ENCODE measurements around the gene TEDDM1. TPM values are rescaled to one million over a fixed set of nuclear protein-coding genes. Genes with fewer than 3 reads are reported as not detected.

Gene TEDDM1
- total and polyA plus RNA-seq, 4 donors = not detected

DNA sequence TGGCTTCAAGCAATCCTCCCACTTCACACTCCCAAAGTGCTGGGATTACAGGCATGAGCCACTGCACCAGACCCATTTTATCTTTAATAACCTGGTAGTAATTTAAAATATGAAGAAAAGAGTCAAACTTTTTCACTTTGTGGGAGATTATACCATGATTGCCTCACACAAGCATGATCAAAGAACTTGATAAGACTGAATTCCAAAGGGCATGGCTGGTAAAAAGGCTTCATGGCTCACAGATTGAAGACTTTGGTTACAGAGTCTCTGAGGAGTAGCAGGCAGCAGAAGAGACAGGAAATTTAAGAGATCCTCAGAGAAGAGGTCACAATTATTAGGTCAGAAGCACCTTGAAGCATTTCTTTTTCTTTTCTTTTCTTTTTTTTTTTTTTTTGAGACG, 33.1 kb upstream of the TEDDM1 start:
- intact Hi-C loops (cut with DNase I) = no loop called here
- Histone ChIP-seq H3K4me3 (ENCODE audit: low read length in 2 of 2) (no peak overlapping the region), H3K27me3 (ENCODE audit: control insufficient read depth in 1 of 2, insufficient read depth in 2 of 2, low read length in 1 of 2) (no peaks in the 10 kb centered on the region), H3K4me1 (ENCODE audit: control insufficient read depth in 1 of 2, insufficient read depth in 2 of 2, low read length in 2 of 2) (no peaks in the 10 kb centered on the region), H3K9me3 (ENCODE audit: control insufficient read depth, low read length) (peaks cover 2% of the 10 kb centered on the region), H3K27ac (ENCODE audit: low read depth in 1 of 2, low read length in 2 of 2) (no peak overlapping the region), H3K36me3 (ENCODE audit: control insufficient read depth in 1 of 2, insufficient read depth in 2 of 2, low read length in 1 of 2) (no peaks in the 10 kb centered on the region)
- 92% methylated on average over 1 of the region's 1 CpG for WGBS, 2 donors
- no peak for DNase-seq
- no peak for ATAC-seq (ENCODE audit: low FRiP score)

DNA sequence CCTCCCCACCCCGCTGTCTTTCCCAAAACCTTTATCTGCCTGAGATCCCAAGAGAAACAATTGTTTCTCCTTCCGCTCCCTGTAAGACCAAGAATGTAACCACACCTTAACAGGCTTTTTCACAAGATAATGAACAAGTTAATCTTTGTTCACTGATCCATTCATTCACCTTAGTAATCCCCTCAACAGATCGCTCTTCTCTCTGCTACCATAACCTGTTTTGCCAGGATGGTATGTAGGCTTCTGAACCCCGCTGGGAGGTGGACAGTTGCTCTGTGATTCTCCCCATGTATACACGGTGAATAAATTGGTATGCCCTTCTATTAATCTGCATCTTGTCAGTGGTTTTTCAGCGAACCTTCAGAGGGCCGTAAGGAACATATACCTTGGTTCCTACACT, 30.8 kb upstream of the TEDDM1 start:
- no peak for DNase-seq
- intact Hi-C loops (cut with DNase I) = no loop called here
- ATAC-seq (ENCODE audit: low FRiP score) = no peak
- H3K27me3 ChIP-seq (ENCODE audit: control insufficient read depth in 1 of 2, insufficient read depth in 2 of 2, low read length in 1 of 2) = no peaks in the 10 kb centered on the region
- 77 to 79% methylated on average over 7 of the region's 7 CpGs for WGBS, 2 donors
- no peaks in the 10 kb centered on the region for H3K4me1 ChIP-seq (ENCODE audit: control insufficient read depth in 1 of 2, insufficient read depth in 2 of 2, low read length in 2 of 2)
- H3K4me3 ChIP-seq (ENCODE audit: low read length in 2 of 2) = no peak overlapping the region
- H3K9me3 ChIP-seq (ENCODE audit: control insufficient read depth, low read length) = no peaks in the 10 kb centered on the region
- no peak overlapping the region for H3K27ac ChIP-seq (ENCODE audit: low read depth in 1 of 2, low read length in 2 of 2)
- H3K36me3 ChIP-seq (ENCODE audit: control insufficient read depth in 1 of 2, insufficient read depth in 2 of 2, low read length in 1 of 2) = no peaks in the 10 kb centered on the region

DNA sequence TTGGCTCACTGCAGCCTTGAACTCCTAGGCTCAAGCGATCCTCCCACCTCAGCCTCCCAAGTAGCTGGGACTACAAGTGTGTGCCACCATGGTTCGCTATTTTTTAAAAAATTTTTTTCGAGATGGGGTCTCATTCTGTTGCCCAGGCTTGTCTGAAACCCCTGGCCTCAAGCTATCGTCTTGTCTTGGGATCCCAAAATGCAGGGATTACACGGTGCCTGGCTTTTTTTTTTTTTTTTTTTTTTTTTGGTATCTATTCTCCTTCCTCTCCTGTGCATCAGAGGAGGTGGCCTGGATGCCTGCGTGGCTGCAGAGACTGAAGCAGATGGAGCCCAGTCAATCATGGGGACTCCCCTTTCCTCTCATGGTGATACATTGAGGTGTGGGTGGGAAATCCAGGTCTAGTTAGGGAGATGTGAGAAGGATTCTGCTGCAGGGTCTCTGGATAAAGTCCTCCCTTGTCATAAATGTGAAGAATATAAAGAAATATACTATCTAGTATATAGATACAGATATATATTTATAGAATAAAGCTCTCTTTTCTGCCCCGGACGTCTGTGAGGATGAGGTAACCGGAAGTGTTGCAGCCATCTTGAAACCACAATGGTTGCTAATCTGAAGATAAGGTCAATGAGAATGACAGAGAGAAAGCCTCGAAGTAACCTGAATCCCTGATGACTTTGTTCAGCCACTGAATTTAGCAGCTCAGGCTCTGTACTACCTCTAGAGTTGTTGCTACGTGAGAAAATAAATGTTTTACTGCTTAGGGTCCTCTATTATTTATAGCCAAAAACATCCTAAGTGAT, 30.0 kb upstream of the TEDDM1 start:
- Histone ChIP-seq H3K27ac (ENCODE audit: low read depth in 1 of 2, low read length in 2 of 2) (no peak overlapping the region), H3K4me1 (ENCODE audit: control insufficient read depth in 1 of 2, insufficient read depth in 2 of 2, low read length in 2 of 2) (no peaks in the 10 kb centered on the region), H3K36me3 (ENCODE audit: control insufficient read depth in 1 of 2, insufficient read depth in 2 of 2, low read length in 1 of 2) (no peaks in the 10 kb centered on the region), H3K4me3 (ENCODE audit: low read length in 2 of 2) (no peak overlapping the region), H3K9me3 (ENCODE audit: control insufficient read depth, low read length) (no peaks in the 10 kb centered on the region), H3K27me3 (ENCODE audit: control insufficient read depth in 1 of 2, insufficient read depth in 2 of 2, low read length in 1 of 2) (no peaks in the 10 kb centered on the region)
- intact Hi-C loops (cut with DNase I) = no loop called here
- no peak for DNase-seq
- no peak for ATAC-seq (ENCODE audit: low FRiP score)
- WGBS, 2 donors = 78 to 79% methylated on average over 11 of the region's 11 CpGs

DNA sequence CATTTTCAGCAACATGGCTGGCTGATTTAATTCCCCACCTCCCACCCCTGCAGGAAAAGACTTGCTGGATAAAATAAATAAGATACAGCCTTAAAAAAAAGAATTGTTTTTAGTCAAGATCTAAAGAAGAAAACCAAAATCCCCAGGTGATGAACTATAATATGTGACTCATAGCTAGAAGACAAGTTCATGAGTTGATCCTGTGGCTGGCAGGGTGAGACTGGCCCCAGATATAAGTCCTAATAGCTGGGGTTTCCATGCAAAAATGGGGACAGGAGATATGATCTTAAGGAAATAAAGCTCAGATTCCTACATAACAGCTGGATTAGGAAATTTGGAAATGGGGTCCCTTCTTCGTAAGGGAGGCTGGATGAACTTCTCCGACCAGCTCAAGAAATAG, 27.6 kb upstream of the TEDDM1 start:
- WGBS, 2 donors = 78 to 88% methylated on average over 2 of the region's 2 CpGs
- no peaks in the 10 kb centered on the region for H3K36me3 ChIP-seq (ENCODE audit: control insufficient read depth in 1 of 2, insufficient read depth in 2 of 2, low read length in 1 of 2)

DNA sequence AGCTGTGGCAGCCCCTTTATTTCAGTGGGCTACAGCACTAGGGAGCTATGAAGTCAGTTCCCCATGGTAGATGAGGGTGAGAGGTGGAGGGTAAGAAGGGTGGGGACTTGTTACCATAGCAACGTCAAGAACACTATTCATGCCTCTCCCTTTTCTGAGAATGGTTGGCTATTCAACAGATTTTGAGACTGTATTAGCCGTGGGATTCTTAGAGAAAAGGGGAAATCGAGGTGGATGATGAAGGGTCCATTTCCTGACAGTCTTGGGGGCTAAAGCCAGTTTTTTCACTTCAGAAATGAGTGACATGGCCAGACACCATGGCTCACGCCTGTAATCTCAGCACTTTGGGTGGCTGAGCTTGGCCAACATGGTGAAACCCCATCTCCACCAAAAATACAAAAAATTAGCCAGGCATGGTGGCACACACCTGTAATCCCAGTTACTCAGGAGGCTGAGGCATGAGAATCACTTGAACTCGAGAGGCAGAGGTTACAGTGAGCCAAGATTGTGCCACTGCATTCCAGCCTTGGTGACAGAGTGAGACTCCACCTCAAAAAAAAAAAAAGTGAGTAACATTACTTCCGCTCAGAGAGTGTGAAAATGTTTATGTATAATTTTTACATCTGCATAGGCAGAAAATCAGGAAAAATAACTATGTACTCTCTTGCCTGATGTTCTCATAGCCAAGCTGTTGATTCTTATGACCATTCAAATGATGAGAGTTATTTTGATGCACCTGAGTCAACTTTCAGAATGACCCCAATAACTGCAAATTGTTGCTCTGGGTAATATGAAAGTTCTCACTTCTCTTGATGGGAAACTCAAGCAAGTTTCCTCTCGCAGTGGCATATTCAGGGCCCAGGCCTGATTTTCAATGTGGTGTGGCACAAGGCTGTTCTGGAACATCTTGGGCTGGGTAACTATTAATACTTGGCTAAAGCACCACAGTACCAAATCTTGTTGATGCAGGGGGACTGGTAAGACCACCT, 26.3 kb upstream of the TEDDM1 start:
- DNase-seq (no peak), ATAC-seq (ENCODE audit: low FRiP score) (no peak)
- Histone ChIP-seq H3K4me3 (ENCODE audit: low read length in 2 of 2) (no peak overlapping the region), H3K4me1 (ENCODE audit: control insufficient read depth in 1 of 2, insufficient read depth in 2 of 2, low read length in 2 of 2) (no peaks in the 10 kb centered on the region), H3K9me3 (ENCODE audit: control insufficient read depth, low read length) (no peaks in the 10 kb centered on the region), H3K36me3 (ENCODE audit: control insufficient read depth in 1 of 2, insufficient read depth in 2 of 2, low read length in 1 of 2) (no peaks in the 10 kb centered on the region), H3K27me3 (ENCODE audit: control insufficient read depth in 1 of 2, insufficient read depth in 2 of 2, low read length in 1 of 2) (no peaks in the 10 kb centered on the region), H3K27ac (ENCODE audit: low read depth in 1 of 2, low read length in 2 of 2) (no peak overlapping the region)
- WGBS, 2 donors = 73 to 81% methylated on average over 7 of the region's 7 CpGs
- intact Hi-C loops (cut with DNase I) = no loop called here

More for the DNA sequence above, 27.6 kb upstream of the TEDDM1 start:
- no peaks in the 10 kb centered on the region for H3K4me1 ChIP-seq (ENCODE audit: control insufficient read depth in 1 of 2, insufficient read depth in 2 of 2, low read length in 2 of 2)
- H3K27ac ChIP-seq (ENCODE audit: low read depth in 1 of 2, low read length in 2 of 2) = no peak overlapping the region
- no peak overlapping the region for H3K4me3 ChIP-seq (ENCODE audit: low read length in 2 of 2)
- no peaks in the 10 kb centered on the region for H3K9me3 ChIP-seq (ENCODE audit: control insufficient read depth, low read length)
- ATAC-seq (ENCODE audit: low FRiP score) = no peak
- H3K27me3 ChIP-seq (ENCODE audit: control insufficient read depth in 1 of 2, insufficient read depth in 2 of 2, low read length in 1 of 2) = no peaks in the 10 kb centered on the region
- DNase-seq = no peak
- intact Hi-C loops (cut with DNase I) = no loop called here

DNA sequence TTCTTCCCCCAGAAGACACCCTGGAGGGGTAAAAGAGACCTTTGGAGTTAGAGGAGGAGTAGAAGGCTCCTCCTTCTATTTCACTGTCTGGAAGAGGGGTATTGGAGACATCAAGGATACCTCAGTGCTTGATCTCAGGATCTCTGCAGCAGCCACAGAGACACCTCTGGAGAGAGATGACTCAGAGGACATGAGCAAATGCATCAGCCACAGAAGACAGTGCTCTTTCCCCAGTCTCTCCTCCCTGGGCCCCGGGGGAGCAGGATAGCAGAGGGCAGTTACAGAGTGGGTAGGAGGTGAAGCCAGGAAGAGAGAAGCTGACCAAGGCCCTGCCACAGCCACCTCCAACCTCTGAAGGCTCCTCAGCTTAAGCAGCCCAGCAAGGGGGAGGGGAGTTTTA, 15.3 kb upstream of the TEDDM1 start:
- H3K9me3 ChIP-seq (ENCODE audit: control insufficient read depth, low read length) = no peaks in the 10 kb centered on the region
- peaks cover 0 to 2% of the 10 kb centered on the region in 2 donors for H3K27me3 ChIP-seq (ENCODE audit: control insufficient read depth in 1 of 2, insufficient read depth in 2 of 2, low read length in 1 of 2)
- DNase-seq (no peak), ATAC-seq (ENCODE audit: low FRiP score) (no peak)
- no peaks in the 10 kb centered on the region for H3K4me1 ChIP-seq (ENCODE audit: control insufficient read depth in 1 of 2, insufficient read depth in 2 of 2, low read length in 2 of 2)
- whole genome bisulfite sequencing, 2 donors = 74 to 93% methylated on average over 1 of the region's 1 CpG
- no peak overlapping the region for H3K4me3 ChIP-seq (ENCODE audit: low read length in 2 of 2)
- H3K36me3 ChIP-seq (ENCODE audit: control insufficient read depth in 1 of 2, insufficient read depth in 2 of 2, low read length in 1 of 2) = no peaks in the 10 kb centered on the region
- intact Hi-C loops (cut with DNase I) = no loop called here
- no peak overlapping the region for H3K27ac ChIP-seq (ENCODE audit: low read depth in 1 of 2, low read length in 2 of 2)

DNA sequence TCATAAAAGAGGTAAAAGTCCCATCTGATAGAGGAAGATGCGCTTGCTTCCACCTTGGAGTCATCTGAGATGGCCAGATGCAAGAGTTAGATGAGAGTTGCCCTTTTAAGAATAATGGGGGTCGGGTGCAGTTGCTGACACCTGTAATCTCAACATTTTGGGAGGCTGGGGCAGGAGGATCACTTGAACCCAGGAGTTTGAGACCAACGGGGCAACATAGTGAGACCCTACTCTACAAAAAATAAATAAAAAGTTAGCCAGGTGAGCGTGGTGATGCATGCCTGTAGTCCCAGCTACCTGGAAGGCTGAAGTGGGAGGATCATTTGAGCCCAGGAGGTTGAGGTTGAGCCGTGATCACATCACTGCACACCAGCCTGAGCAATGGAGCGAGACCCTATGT, 13.5 kb upstream of the TEDDM1 start:
- Histone ChIP-seq H3K27ac (ENCODE audit: low read depth in 1 of 2, low read length in 2 of 2) (no peak overlapping the region), H3K4me3 (ENCODE audit: low read length in 2 of 2) (no peak overlapping the region), H3K9me3 (ENCODE audit: control insufficient read depth, low read length) (no peaks in the 10 kb centered on the region), H3K36me3 (ENCODE audit: control insufficient read depth in 1 of 2, insufficient read depth in 2 of 2, low read length in 1 of 2) (no peaks in the 10 kb centered on the region), H3K27me3 (ENCODE audit: control insufficient read depth in 1 of 2, insufficient read depth in 2 of 2, low read length in 1 of 2) (peaks cover 0 to 2% of the 10 kb centered on the region in 2 donors), H3K4me1 (ENCODE audit: control insufficient read depth in 1 of 2, insufficient read depth in 2 of 2, low read length in 2 of 2) (no peaks in the 10 kb centered on the region)
- intact Hi-C loops (cut with DNase I) = no loop called here
- WGBS, 2 donors = 90 to 91% methylated on average over 6 of the region's 6 CpGs
- no peak for DNase-seq
- no peak for ATAC-seq (ENCODE audit: low FRiP score)

DNA sequence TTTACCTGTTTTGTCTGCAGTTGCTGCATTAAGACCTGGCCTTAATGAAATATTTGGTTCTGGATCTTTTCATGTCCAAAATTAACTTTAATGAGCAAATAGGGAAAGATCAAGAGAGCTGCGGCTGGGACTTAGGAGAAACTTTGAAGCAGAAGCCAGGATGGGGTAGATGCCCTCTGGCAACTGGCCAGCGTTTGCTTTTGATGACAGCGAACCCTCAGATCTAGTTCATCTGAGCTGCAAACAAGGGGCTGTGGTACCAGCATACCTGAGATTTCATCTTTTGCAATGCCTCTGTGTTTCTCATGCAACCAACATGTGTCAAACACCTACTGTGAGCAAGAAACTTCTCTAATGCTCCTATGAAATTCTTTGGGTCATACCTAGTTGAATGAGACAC, 13.0 kb upstream of the TEDDM1 start:
- Histone ChIP-seq H3K4me3 (ENCODE audit: low read length in 2 of 2) (no peak overlapping the region), H3K36me3 (ENCODE audit: control insufficient read depth in 1 of 2, insufficient read depth in 2 of 2, low read length in 1 of 2) (no peaks in the 10 kb centered on the region), H3K27me3 (ENCODE audit: control insufficient read depth in 1 of 2, insufficient read depth in 2 of 2, low read length in 1 of 2) (peaks cover 0 to 2% of the 10 kb centered on the region in 2 donors), H3K27ac (ENCODE audit: low read depth in 1 of 2, low read length in 2 of 2) (no peak overlapping the region), H3K4me1 (ENCODE audit: control insufficient read depth in 1 of 2, insufficient read depth in 2 of 2, low read length in 2 of 2) (no peaks in the 10 kb centered on the region), H3K9me3 (ENCODE audit: control insufficient read depth, low read length) (no peaks in the 10 kb centered on the region)
- WGBS, 2 donors = 81 to 83% methylated on average over 3 of the region's 3 CpGs
- ATAC-seq (ENCODE audit: low FRiP score) (no peak), DNase-seq (no peak)
- intact Hi-C loops (cut with DNase I) = no loop called here

Data from aorta (tissue), 5 donors.